ENCODE results near the gene OR4K2. TPM values are rescaled to one million over a fixed set of nuclear protein-coding genes. Genes with fewer than 3 reads are reported as not detected.

OR4K2 gene
- total RNA-seq, 1 donor, result not detected

- no peak for DNase-seq (ENCODE audit: insufficient read length, low spot score, missing footprints)
- TF ChIP-seq, protein P1, sequence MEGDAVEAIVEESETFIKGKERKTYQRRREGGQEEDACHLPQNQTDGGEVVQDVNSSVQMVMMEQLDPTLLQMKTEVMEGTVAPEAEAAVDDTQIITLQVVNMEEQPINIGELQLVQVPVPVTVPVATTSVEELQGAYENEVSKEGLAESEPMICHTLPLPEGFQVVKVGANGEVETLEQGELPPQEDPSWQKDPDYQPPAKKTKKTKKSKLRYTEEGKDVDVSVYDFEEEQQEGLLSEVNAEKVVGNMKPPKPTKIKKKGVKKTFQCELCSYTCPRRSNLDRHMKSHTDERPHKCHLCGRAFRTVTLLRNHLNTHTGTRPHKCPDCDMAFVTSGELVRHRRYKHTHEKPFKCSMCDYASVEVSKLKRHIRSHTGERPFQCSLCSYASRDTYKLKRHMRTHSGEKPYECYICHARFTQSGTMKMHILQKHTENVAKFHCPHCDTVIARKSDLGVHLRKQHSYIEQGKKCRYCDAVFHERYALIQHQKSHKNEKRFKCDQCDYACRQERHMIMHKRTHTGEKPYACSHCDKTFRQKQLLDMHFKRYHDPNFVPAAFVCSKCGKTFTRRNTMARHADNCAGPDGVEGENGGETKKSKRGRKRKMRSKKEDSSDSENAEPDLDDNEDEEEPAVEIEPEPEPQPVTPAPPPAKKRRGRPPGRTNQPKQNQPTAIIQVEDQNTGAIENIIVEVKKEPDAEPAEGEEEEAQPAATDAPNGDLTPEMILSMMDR (IDR thresholded peaks at IDR 0.05; ENCODE audit: extremely low read depth, low read depth, low read length), result no peak
- Histone ChIP-seq H3K9me3 (ENCODE audit: low read depth, low read length) (peaks cover 11% of the 10 kb centered on the region), H3K4me2 (ENCODE audit: insufficient read depth, low read length) (no peak overlapping the region), H3K27ac (ENCODE audit: low read depth, low read length) (no peak overlapping the region), H2AFZ (ENCODE audit: low read length) (no peak overlapping the region), H3K27me3 (ENCODE audit: insufficient read depth, low read length) (no peaks in the 10 kb centered on the region), H3K4me3 (ENCODE audit: insufficient read depth, low read length) (no peak overlapping the region), H3K79me2 (ENCODE audit: insufficient read depth, low read length) (no peaks in the 10 kb centered on the region), H4K20me1 (ENCODE audit: insufficient read depth, low read length) (no peaks in the 10 kb centered on the region), H3K36me3 (ENCODE audit: insufficient read depth, low read length) (no peaks in the 10 kb centered on the region), H3K4me1 (ENCODE audit: insufficient read depth, low read length) (no peaks in the 10 kb centered on the region)
Measured at GRCh38 chr14:19911114-19911513, 36.2 kb downstream of the OR4K2 start.

- H3K4me2 ChIP-seq (ENCODE audit: insufficient read depth, low read length), result no peak overlapping the region
- no peaks in the 10 kb centered on the region for H3K27me3 ChIP-seq (ENCODE audit: insufficient read depth, low read length)
- H3K9me3 ChIP-seq (ENCODE audit: low read depth, low read length), result peaks cover 8% of the 10 kb centered on the region
Measured at GRCh38 chr14:19917243-19917642, 42.3 kb downstream of the OR4K2 start.

DNA sequence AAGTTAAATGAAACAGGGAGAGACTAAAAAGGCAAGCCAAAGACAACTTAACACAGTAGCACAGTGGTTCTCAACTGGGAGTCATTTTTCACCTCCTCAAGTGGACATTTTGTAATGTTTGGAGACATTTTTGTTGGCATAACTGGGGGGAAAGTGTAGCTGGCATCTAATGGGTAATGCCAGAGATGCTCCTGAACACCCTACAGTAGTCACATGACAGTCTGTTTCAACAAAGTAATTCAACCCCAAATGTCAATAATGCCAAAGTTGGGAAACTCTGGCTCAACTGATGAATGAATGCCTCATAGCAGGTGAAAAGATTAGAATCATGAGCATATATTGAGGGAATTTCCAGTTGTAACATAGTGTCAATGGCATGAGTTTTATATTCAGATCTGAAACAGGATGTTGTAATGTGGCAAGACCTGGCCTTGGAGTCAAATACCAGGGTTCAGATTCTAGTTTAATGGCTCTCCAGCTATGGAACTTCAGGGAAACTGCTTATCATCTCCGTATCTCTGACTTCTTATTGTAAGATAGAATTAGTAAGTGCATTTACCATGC lies 43.1 kb downstream of the OR4K2 start:
- Histone ChIP-seq H3K4me2 (ENCODE audit: insufficient read depth, low read length) (no peak overlapping the region), H3K36me3 (ENCODE audit: insufficient read depth, low read length) (no peaks in the 10 kb centered on the region), H4K20me1 (ENCODE audit: insufficient read depth, low read length) (no peaks in the 10 kb centered on the region), H3K4me1 (ENCODE audit: insufficient read depth, low read length) (no peaks in the 10 kb centered on the region), H3K9me3 (ENCODE audit: low read depth, low read length) (peaks cover 8% of the 10 kb centered on the region), H3K27ac (ENCODE audit: low read depth, low read length) (no peak overlapping the region), H3K79me2 (ENCODE audit: insufficient read depth, low read length) (no peaks in the 10 kb centered on the region), H3K27me3 (ENCODE audit: insufficient read depth, low read length) (no peaks in the 10 kb centered on the region), H2AFZ (ENCODE audit: low read length) (no peak overlapping the region), H3K4me3 (ENCODE audit: insufficient read depth, low read length) (no peak overlapping the region)
- DNase-seq (ENCODE audit: insufficient read length, low spot score, missing footprints), result no peak
- TF ChIP-seq, protein P1 (IDR thresholded peaks at IDR 0.05; ENCODE audit: extremely low read depth, low read depth, low read length), result no peak

More at GRCh38 chr14:19917243-19917642, 42.3 kb downstream of the OR4K2 start:
- H3K79me2 ChIP-seq (ENCODE audit: insufficient read depth, low read length), result no peaks in the 10 kb centered on the region
- no peaks in the 10 kb centered on the region for H4K20me1 ChIP-seq (ENCODE audit: insufficient read depth, low read length)
- H3K27ac ChIP-seq (ENCODE audit: low read depth, low read length), result no peak overlapping the region
- no peak overlapping the region for H3K4me3 ChIP-seq (ENCODE audit: insufficient read depth, low read length)
- no peaks in the 10 kb centered on the region for H3K36me3 ChIP-seq (ENCODE audit: insufficient read depth, low read length)
- no peaks in the 10 kb centered on the region for H3K4me1 ChIP-seq (ENCODE audit: insufficient read depth, low read length)
- DNase-seq (ENCODE audit: insufficient read length, low spot score, missing footprints), result no peak
- H2AFZ ChIP-seq (ENCODE audit: low read length), result no peak overlapping the region
- TF ChIP-seq, protein P1 (IDR thresholded peaks at IDR 0.05; ENCODE audit: extremely low read depth, low read depth, low read length), result no peak

DNA sequence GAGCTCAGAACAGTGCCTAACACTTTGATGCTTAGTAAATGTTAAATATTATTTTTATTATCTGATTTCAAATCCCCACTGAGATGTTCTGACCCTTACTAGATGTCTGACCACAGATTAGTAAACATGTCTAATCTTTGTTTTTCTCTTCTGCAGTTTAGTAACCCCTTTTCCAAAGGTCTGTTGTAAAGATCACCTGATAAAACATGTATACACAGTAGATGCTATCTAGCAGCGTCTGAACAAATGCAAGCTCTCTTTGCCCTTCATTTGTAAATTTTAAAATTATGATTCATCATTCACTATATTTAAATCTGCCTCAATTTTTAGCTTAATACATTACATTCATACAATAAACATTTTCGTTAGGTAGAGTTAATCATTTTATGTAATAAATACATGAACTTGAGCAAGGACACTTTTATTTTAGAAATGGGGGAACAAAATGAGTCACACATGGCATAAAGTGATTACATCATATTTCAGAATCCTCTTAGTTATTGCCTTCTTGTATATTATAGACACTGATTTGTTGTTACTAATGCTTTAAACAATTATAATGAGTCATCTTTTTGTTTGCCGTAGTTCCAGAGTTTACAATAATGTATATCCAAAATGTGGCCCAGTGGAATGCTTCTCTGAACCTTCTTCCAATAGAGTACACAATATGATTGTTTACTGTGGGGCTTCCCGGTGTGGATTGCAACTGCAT lies 43.8 kb downstream of the OR4K2 start:
- TF ChIP-seq, protein P1 (IDR thresholded peaks at IDR 0.05; ENCODE audit: extremely low read depth, low read depth, low read length), result no peak
- Histone ChIP-seq H4K20me1 (ENCODE audit: insufficient read depth, low read length) (no peaks in the 10 kb centered on the region), H3K27ac (ENCODE audit: low read depth, low read length) (no peak overlapping the region), H3K27me3 (ENCODE audit: insufficient read depth, low read length) (no peaks in the 10 kb centered on the region), H3K79me2 (ENCODE audit: insufficient read depth, low read length) (no peaks in the 10 kb centered on the region), H3K4me3 (ENCODE audit: insufficient read depth, low read length) (no peak overlapping the region), H3K36me3 (ENCODE audit: insufficient read depth, low read length) (no peaks in the 10 kb centered on the region), H3K9me3 (ENCODE audit: low read depth, low read length) (peaks cover 8% of the 10 kb centered on the region), H3K4me1 (ENCODE audit: insufficient read depth, low read length) (no peaks in the 10 kb centered on the region), H3K4me2 (ENCODE audit: insufficient read depth, low read length) (no peak overlapping the region), H2AFZ (ENCODE audit: low read length) (no peak overlapping the region)
- DNase-seq (ENCODE audit: insufficient read length, low spot score, missing footprints), result no peak
